ENCODE data around the gene GOPC. TPM values are rescaled to one million over a fixed set of nuclear protein-coding genes. Genes with fewer than 3 reads are reported as not detected.

GOPC gene
- total and polyA plus RNA-seq, 2 of the 8 experiments (the other 6 are each of a cell fraction or from before 2014, with no cell fraction given), result 5.3 to 19.4 TPM

DNA sequence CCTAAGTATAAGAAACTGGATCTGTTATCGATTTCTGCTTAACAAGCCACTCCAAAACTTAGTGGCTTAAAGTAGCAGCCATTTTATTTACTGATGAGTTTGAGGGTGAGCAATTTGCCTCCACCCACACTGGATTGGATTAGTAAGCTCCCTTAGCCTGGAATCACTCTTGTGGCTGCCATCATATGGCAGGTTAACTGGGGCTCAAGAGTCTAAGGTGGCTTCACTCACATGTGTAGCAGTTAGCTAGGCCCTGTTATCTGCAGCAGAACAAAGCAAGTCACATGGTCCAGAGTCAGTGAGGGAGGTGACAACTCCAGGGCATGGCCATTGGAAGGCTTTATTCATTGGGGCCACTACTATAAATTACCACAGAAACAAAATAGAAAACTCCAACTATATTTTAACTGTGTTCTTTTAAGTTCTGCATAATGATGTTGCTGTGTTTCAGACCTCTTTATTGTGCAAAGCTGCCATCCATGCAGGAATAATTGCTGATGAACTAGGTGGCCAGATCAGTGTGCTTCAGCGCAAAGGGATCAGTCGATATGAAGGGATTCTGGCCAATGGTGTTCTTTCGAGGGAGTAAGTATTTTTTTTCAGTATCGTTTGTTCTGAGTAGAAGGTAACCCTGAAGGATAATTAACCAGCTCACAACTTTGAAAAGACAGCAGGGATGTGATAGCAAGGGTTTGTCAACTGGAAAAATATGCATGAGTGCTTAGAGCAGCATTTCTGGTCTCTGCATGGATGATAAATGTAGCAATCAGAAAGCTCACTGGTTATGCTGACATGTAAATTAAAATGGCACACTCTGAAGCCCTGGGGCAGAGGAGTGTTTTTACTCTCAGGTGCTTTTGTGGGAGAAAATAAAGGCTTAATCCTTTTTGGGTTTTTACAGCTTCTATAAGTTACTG is 70.2 kb downstream of the GOPC start:
- H3K79me2 ChIP-seq (ENCODE audit: control insufficient read depth in 1 of 2, insufficient read depth in 2 of 2, low read length in 2 of 2), result no peaks in the 10 kb centered on the region
- ChIA-PET POLR2A (ENCODE audit: partially characterized antibody) (no interaction called here), CTCF (ENCODE audit: partially characterized antibody) (interaction anchor here (0.6 to 2.1 kb wide), 6 partner anchors 9 to 82 kb away, joined by 3 to 9 read pairs (median 6); no protein-coding TSS in a partner anchor)
- no peak overlapping the region for H4K8ac ChIP-seq (ENCODE audit: extremely low read depth, insufficient read depth, low read length)
- DNase-seq (ENCODE audit: low read depth in 1 of 2, low spot score in 2 of 2), result no peak
- H3K18ac ChIP-seq (ENCODE audit: extremely low read depth, low read length), result no peak overlapping the region
- peaks cover 0 to 3% (median 0%) of the 10 kb centered on the region in 4 experiments; a peak in 1 of 8 replicates for H3K36me3 ChIP-seq (ENCODE audit: control insufficient read depth in 2 of 4, insufficient read depth in 4 of 4, low read length in 3 of 4)
- H2BK120ac ChIP-seq (replicated peaks; ENCODE audit: low read depth, low read length), result no peak overlapping the region
- no peak overlapping the region for H3K4me3 ChIP-seq (ENCODE audit: extremely low read depth in 1 of 4, insufficient read depth in 2 of 4, low read depth in 3 of 4, low read length in 4 of 4)
- H3K23me2 ChIP-seq (ENCODE audit: low read depth, low read length), result no peaks in the 10 kb centered on the region
- no peak for FAIRE-seq
- no peak overlapping the region for H2BK15ac ChIP-seq (ENCODE audit: low read length)
- no peak overlapping the region for H3K56ac ChIP-seq (replicated peaks; ENCODE audit: insufficient read length, low read depth, low read length)
- no peak overlapping the region for H3K9ac ChIP-seq (replicated peaks in 1 of 4; ENCODE audit: extremely low read depth in 1 of 4, low read depth in 3 of 4, low read length in 3 of 4)
- H3K4me2 ChIP-seq (ENCODE audit: insufficient read depth in 1 of 2, low read depth in 2 of 2, low read length in 2 of 2), result no peak overlapping the region
- H4K5ac ChIP-seq (ENCODE audit: insufficient read length, low read depth, low read length), result no peak overlapping the region
- H4K91ac ChIP-seq (replicated peaks; ENCODE audit: insufficient read length, low read length), result no peak overlapping the region
- no peak overlapping the region for H2BK5ac ChIP-seq (ENCODE audit: low read depth, low read length)
- H3K79me1 ChIP-seq (ENCODE audit: low read depth, low read length), result no peaks in the 10 kb centered on the region
- H3K27me3 ChIP-seq (replicated peaks in 1 of 4; ENCODE audit: control insufficient read depth in 3 of 4, extremely low read depth in 1 of 4, insufficient read depth in 3 of 4, low read length in 3 of 4), result no peaks in the 10 kb centered on the region
- H2BK12ac ChIP-seq (ENCODE audit: low read depth, low read length), result no peak overlapping the region
- no peak overlapping the region for H3K4ac ChIP-seq (replicated peaks; ENCODE audit: insufficient read length, low read depth, low read length)
- H3K27ac ChIP-seq (ENCODE audit: low read depth, low read length), result no peak overlapping the region
- H3K9me3 ChIP-seq (ENCODE audit: insufficient read depth in 2 of 2, low read depth in 1 of 2, low read length in 1 of 2), result no peaks in the 10 kb centered on the region
- H2AFZ ChIP-seq (ENCODE audit: low read length), result 0 out of 2 replicates have a peak overlapping the region, but pooled peaks have one; percentile 50
- 97% methylated on average over 5 of the region's 5 CpGs; no CpG with 5 or more reads in 1 of the 2 experiments for WGBS, 2 experiments (ENCODE audit: extremely low coverage in 1 of 2, insufficient coverage in 1 of 2, insufficient read length in 1 of 2, insufficient replicate concordance in 2 of 2, low coverage in 1 of 2, low lambda C conversion rate in 2 of 2, missing lambda C conversion rate in 1 of 2)
- no peak overlapping the region for H2BK20ac ChIP-seq (ENCODE audit: low read length)
- no peak overlapping the region for H3K14ac ChIP-seq (ENCODE audit: insufficient read length)
- H4K20me1 ChIP-seq (replicated peaks in 1 of 2; ENCODE audit: control insufficient read depth in 1 of 2, insufficient read depth in 2 of 2, low read length in 2 of 2), result no peaks in the 10 kb centered on the region
- no peak overlapping the region for H2AK5ac ChIP-seq (ENCODE audit: low read depth, low read length)
- no peaks in the 10 kb centered on the region for H3K4me1 ChIP-seq (replicated peaks in 1 of 4; ENCODE audit: control insufficient read depth in 3 of 4, insufficient read depth in 4 of 4, low read length in 3 of 4)
- no peak overlapping the region for H3K23ac ChIP-seq (ENCODE audit: insufficient read length)
- no peak for TF ChIP-seq SP1 (IDR thresholded peaks at IDR 0.05; ENCODE audit: low read depth, low read length)
- TF ChIP-seq EZH2 (IDR thresholded peaks at IDR 0.05; ENCODE audit: low read depth, low read length, severe bottlenecking), result no peak
- TF ChIP-seq BRCA1 (IDR thresholded peaks at IDR 0.05; ENCODE audit: low read depth, low read length), result no peak
- no peak for TF ChIP-seq HDAC6 (IDR thresholded peaks at IDR 0.05; ENCODE audit: low read depth, low read length)
- no peak for TF ChIP-seq YY1 (IDR thresholded peaks at IDR 0.05; ENCODE audit: low read depth, low read length)
- no peak for TF ChIP-seq EGR1 (IDR thresholded peaks at IDR 0.05; ENCODE audit: borderline replicate concordance, low read depth, low read length)
- TF ChIP-seq MAFK (IDR thresholded peaks at IDR 0.05; ENCODE audit: low read depth, low read length), result no peak
- TF ChIP-seq NRF1 (IDR thresholded peaks at IDR 0.05; ENCODE audit: low read depth, low read length), result no peak
